ENCODE data around the gene ARHGAP29.

Gene ARHGAP29, protein sequence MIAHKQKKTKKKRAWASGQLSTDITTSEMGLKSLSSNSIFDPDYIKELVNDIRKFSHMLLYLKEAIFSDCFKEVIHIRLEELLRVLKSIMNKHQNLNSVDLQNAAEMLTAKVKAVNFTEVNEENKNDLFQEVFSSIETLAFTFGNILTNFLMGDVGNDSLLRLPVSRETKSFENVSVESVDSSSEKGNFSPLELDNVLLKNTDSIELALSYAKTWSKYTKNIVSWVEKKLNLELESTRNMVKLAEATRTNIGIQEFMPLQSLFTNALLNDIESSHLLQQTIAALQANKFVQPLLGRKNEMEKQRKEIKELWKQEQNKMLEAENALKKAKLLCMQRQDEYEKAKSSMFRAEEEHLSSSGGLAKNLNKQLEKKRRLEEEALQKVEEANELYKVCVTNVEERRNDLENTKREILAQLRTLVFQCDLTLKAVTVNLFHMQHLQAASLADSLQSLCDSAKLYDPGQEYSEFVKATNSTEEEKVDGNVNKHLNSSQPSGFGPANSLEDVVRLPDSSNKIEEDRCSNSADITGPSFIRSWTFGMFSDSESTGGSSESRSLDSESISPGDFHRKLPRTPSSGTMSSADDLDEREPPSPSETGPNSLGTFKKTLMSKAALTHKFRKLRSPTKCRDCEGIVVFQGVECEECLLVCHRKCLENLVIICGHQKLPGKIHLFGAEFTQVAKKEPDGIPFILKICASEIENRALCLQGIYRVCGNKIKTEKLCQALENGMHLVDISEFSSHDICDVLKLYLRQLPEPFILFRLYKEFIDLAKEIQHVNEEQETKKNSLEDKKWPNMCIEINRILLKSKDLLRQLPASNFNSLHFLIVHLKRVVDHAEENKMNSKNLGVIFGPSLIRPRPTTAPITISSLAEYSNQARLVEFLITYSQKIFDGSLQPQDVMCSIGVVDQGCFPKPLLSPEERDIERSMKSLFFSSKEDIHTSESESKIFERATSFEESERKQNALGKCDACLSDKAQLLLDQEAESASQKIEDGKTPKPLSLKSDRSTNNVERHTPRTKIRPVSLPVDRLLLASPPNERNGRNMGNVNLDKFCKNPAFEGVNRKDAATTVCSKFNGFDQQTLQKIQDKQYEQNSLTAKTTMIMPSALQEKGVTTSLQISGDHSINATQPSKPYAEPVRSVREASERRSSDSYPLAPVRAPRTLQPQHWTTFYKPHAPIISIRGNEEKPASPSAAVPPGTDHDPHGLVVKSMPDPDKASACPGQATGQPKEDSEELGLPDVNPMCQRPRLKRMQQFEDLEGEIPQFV

DNA sequence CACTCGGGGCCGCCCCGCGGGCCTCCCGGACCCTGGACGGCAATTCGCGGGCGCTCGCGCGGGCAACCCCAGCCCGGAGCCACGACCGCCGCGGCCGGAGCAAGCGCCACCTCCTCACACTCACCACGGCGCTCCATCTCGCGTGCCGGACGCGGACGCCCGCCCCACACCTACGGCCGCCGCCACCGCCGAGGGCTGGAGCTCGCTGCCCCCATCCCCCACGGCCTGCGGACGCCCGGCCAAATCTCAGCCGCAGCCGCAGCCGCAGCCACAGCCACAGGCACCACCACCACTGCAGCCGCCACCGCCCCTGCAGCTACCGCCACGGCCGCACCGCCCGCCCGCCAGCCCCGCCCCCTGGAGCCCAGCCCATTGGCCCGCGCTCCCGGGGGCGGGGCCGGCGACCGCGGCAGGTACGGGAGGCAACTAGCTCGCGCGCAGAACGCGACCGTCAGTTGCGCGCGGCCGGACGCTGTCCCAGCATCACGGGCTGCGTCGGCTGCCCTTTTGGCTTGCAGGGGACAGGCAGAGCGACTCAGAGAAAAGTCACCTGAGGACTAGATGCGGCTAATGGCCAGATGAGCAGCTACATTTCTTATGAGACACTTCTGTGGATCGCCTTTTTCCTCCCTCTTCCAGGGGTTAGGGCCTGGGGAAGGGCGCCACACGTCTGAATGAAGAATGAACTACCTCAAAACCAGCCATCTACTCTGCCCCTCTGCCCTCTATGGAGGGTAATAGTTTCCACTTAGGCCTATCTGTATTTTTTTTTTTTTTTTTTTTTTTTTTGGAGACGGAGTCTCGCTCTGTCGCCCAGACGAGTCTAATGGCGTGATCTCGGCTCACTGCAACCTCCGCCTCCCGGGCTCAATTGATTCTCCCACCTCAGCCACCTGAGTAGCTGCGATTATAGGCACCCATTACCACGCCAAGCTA, at the start of gene ARHGAP29:
TSS of gene ARHGAP29 (minus strand) at position 294 of the 936 bp plus-strand sequence. CDS start 5,973 bp downstream, outside the sequence.
- H3K4me3 ChIP-seq (ENCODE audit: low read depth, low read length): peak within 1 kb of the TSS; percentile 36; the same call in 1 of the 2 replicates
- TF ChIP-seq, protein P1, sequence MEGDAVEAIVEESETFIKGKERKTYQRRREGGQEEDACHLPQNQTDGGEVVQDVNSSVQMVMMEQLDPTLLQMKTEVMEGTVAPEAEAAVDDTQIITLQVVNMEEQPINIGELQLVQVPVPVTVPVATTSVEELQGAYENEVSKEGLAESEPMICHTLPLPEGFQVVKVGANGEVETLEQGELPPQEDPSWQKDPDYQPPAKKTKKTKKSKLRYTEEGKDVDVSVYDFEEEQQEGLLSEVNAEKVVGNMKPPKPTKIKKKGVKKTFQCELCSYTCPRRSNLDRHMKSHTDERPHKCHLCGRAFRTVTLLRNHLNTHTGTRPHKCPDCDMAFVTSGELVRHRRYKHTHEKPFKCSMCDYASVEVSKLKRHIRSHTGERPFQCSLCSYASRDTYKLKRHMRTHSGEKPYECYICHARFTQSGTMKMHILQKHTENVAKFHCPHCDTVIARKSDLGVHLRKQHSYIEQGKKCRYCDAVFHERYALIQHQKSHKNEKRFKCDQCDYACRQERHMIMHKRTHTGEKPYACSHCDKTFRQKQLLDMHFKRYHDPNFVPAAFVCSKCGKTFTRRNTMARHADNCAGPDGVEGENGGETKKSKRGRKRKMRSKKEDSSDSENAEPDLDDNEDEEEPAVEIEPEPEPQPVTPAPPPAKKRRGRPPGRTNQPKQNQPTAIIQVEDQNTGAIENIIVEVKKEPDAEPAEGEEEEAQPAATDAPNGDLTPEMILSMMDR (IDR thresholded peaks at IDR 0.05; ENCODE audit: insufficient read depth, low read depth, low read length, missing control alignments): no peak
- DNase-seq (ENCODE audit: low read depth): peak; percentile 64

GRCh38 chr1:94286864-94287437, 49.6 kb upstream of the ARHGAP29 start:
- DNase-seq (ENCODE audit: low read depth): no peak
- TF ChIP-seq, protein P1 (IDR thresholded peaks at IDR 0.05; ENCODE audit: insufficient read depth, low read depth, low read length, missing control alignments): no peak
- no peak overlapping the region for H3K4me3 ChIP-seq (ENCODE audit: low read depth, low read length)

DNA sequence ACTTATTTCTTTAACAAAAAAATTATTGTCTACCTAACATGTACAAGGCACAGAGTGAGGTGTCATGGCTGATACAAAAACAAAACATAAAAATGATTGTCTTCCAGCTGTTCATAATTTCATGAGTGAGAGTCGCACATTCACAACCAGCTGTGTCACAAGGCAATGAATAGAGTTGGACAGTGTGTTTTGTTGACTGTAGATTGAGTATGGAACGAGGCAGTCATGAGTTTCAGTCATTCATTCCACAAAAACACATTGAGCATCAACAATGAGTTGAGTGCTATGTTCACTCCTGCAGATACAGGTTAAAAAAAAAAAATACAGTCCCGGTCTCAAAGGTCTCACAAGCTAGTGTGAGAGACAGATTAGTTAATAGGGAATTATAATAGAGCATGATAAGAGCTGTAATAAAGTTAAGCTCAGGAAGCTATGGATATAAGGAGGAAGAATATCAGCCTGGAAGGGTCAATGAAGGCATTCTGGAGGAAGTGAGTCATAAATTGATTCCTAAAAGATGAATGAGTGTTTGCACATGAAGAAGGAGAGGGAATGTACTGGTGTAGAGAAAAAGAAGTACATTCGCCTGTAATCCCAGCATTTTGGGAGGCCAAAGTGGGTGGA, 47.8 kb upstream of the ARHGAP29 start:
- TF ChIP-seq, protein P1 (IDR thresholded peaks at IDR 0.05; ENCODE audit: insufficient read depth, low read depth, low read length, missing control alignments): no peak
- DNase-seq (ENCODE audit: low read depth): no peak

DNA sequence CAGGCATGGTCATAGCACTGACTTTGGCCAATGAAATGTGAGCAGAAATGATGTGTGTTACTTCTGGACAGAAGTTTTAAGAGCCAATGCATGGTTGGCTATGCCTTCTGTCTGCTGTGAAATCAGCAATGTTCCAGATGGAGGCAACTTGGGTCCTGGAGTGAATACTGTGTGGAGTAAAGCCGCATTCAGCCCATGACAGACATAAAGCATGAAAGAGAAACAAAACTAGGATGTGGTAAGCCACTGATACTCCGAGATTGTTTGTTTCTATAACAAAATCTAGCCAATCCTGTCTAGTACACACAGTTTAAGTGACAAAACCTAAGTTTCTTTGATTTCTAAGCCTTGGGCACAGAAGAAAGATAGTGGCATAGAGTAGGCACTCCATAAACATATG, 47.1 kb upstream of the ARHGAP29 start:
- DNase-seq (ENCODE audit: low read depth): peak; percentile 37
- TF ChIP-seq, protein P1 (IDR thresholded peaks at IDR 0.05; ENCODE audit: insufficient read depth, low read depth, low read length, missing control alignments): no peak
- no peak overlapping the region for H3K4me3 ChIP-seq (ENCODE audit: low read depth, low read length)

More for the DNA sequence above, 47.8 kb upstream of the ARHGAP29 start:
- no peak overlapping the region for H3K4me3 ChIP-seq (ENCODE audit: low read depth, low read length)

- H3K4me3 ChIP-seq (ENCODE audit: low read depth, low read length): no peak overlapping the region
- TF ChIP-seq, protein P1 (IDR thresholded peaks at IDR 0.05; ENCODE audit: insufficient read depth, low read depth, low read length, missing control alignments): no peak
- no peak for DNase-seq (ENCODE audit: low read depth)
Measured at GRCh38 chr1:94283462-94283861, 46.1 kb upstream of the ARHGAP29 start.
